Endothelial cell (in vitro differentiated cells): ENCODE data around the gene SMIM28. TPM values are rescaled to one million over a fixed set of nuclear protein-coding genes. Genes with fewer than 3 reads are reported as not detected.

Experiments
- DNase-seq: peaks from one replicate; pipeline ENCODE4 v3.0.0; 2021; ENCODE audit warnings: low spot score
- H3K27ac Mint-ChIP-seq: one replicate; pipeline ENCODE4 v1.8.0; 2021; ENCODE audit warnings: mixed read lengths, inconsistent platforms; ENCODE audit not compliant: unreplicated experiment
- H3K27me3 Mint-ChIP-seq: one replicate; pipeline ENCODE4 v1.8.0; 2021; ENCODE audit warnings: mild to moderate bottlenecking, moderate library complexity, mixed read lengths, inconsistent platforms; ENCODE audit not compliant: unreplicated experiment
- H3K36me3 Mint-ChIP-seq: one replicate; pipeline ENCODE4 v1.8.0; 2021; ENCODE audit warnings: mild to moderate bottlenecking, low read depth, mixed read lengths, inconsistent platforms; ENCODE audit not compliant: unreplicated experiment
- H3K4me1 Mint-ChIP-seq: one replicate; pipeline ENCODE4 v1.8.0; 2021; ENCODE audit warnings: mild to moderate bottlenecking, mixed read lengths, inconsistent platforms; ENCODE audit not compliant: unreplicated experiment
- H3K4me3 Mint-ChIP-seq: one replicate; pipeline ENCODE4 v1.8.0; 2021; ENCODE audit warnings: mild to moderate bottlenecking, mixed read lengths, inconsistent platforms; ENCODE audit not compliant: unreplicated experiment
- H3K9me3 Mint-ChIP-seq: one replicate; pipeline ENCODE4 v1.8.0; 2021; ENCODE audit warnings: mixed read lengths, inconsistent platforms; ENCODE audit not compliant: unreplicated experiment
- total RNA-seq: library from RNA; stranded (reverse); fragmentation: NEBNext Ultra II Directional; extraction: Animal tissue kit (Norgen Biotek cat#: 25700); gene quantifications from one replicate; pipeline ENCODE4 v1.2.1, GENCODE V29; 2021; ENCODE audit not compliant: unreplicated experiment
- TF ChIP-seq, protein P1 (sequence below): fragments of 200-600 bp; sonication (generic); IDR thresholded peaks from one replicate; pipeline ENCODE4 v1.5.0; 2021; ENCODE audit warnings: antibody characterized with exemption; ENCODE audit not compliant: unreplicated experiment

SMIM28 gene
- total RNA-seq, 1 donor from 2014 or later: not detected

DNA sequence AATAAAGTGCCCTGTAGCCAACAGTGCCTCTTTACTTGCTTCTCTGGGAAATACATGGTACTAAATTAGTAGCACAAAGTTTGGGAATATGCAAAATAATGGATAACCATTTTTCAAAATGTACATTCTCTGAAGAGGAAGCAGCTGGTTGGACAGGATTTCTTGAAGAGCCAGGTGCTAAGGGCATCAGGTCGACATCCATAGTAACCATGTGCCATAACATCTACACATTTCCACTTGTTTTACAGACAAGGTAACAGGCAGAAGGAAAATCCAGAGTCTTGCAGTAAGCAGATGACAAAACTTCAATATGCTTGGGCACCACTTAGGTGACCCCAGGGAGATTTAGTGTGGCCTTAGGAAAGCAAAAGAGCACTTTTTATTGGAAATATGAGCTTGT, 36.5 kb upstream of the SMIM28 start:
- H3K4me3 Mint-ChIP-seq: no peak overlapping the region
- H3K27ac Mint-ChIP-seq: no peak overlapping the region
- DNase-seq: no peak
- H3K9me3 Mint-ChIP-seq: no peaks in the 10 kb centered on the region
- TF ChIP-seq, protein P1, sequence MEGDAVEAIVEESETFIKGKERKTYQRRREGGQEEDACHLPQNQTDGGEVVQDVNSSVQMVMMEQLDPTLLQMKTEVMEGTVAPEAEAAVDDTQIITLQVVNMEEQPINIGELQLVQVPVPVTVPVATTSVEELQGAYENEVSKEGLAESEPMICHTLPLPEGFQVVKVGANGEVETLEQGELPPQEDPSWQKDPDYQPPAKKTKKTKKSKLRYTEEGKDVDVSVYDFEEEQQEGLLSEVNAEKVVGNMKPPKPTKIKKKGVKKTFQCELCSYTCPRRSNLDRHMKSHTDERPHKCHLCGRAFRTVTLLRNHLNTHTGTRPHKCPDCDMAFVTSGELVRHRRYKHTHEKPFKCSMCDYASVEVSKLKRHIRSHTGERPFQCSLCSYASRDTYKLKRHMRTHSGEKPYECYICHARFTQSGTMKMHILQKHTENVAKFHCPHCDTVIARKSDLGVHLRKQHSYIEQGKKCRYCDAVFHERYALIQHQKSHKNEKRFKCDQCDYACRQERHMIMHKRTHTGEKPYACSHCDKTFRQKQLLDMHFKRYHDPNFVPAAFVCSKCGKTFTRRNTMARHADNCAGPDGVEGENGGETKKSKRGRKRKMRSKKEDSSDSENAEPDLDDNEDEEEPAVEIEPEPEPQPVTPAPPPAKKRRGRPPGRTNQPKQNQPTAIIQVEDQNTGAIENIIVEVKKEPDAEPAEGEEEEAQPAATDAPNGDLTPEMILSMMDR: no peak
- no peaks in the 10 kb centered on the region for H3K36me3 Mint-ChIP-seq
- no peaks in the 10 kb centered on the region for H3K4me1 Mint-ChIP-seq
- no peaks in the 10 kb centered on the region for H3K27me3 Mint-ChIP-seq

DNA sequence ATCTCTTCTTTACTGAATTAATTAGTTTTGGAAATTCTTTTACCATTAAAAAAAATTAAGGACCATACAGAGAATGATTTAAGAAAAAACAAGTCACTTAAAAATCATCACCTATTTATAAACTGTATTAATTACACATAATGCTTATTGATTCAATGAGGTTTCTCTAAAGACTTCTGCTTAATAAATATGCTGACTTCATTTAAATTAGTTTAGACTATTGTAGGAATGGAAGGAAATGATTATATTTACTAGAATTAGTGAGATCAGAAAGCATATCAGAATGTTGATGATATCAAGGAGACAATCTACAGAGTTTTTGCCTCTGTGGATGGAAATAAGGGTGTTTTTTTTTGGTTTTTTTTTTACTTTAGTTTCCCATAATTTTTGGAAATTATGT, 34.6 kb upstream of the SMIM28 start:
- TF ChIP-seq, protein P1: no peak
- Mint-ChIP-seq H3K9me3 (no peaks in the 10 kb centered on the region), H3K27ac (no peak overlapping the region)

DNA sequence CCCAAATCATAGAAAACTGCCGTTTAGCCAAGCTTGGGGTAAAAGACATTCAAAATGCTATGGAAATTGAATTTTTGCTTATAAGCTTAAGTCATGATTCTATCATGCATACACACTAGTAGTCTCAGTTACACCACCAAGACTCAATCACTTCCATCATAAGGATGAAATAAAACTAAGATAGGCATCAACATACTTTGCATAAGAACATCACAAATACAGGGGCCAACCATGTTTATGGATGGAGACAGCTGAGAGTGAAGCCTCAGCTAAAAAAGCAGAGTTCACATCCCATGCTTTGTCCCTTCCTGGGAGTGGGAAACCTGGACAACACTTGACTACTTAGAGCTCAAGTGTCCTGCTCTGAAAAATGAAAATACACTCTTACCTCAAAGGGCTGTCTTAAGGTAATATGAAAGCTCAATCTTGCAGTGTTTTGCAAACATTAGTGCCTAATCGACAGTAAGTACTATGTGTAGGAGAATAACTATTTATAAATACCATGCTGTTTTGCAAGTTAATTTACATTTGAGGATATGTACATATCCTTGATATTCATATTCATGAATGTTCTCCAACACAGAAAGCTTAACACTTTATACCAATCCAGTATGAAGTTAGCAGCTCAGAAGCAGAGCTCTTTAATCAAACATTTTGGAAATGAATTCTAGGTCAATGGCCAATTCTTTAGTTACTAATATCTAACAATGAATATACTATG, 32.0 kb upstream of the SMIM28 start:
- Mint-ChIP-seq H3K9me3 (no peaks in the 10 kb centered on the region), H3K27me3 (no peaks in the 10 kb centered on the region), H3K27ac (no peak overlapping the region), H3K36me3 (no peaks in the 10 kb centered on the region), H3K4me3 (no peak overlapping the region), H3K4me1 (no peaks in the 10 kb centered on the region)
- TF ChIP-seq, protein P1: no peak
- no peak for DNase-seq

More for the DNA sequence above, 34.6 kb upstream of the SMIM28 start:
- Mint-ChIP-seq H3K27me3 (no peaks in the 10 kb centered on the region), H3K4me3 (no peak overlapping the region), H3K4me1 (no peaks in the 10 kb centered on the region), H3K36me3 (no peaks in the 10 kb centered on the region)
- no peak for DNase-seq

DNA sequence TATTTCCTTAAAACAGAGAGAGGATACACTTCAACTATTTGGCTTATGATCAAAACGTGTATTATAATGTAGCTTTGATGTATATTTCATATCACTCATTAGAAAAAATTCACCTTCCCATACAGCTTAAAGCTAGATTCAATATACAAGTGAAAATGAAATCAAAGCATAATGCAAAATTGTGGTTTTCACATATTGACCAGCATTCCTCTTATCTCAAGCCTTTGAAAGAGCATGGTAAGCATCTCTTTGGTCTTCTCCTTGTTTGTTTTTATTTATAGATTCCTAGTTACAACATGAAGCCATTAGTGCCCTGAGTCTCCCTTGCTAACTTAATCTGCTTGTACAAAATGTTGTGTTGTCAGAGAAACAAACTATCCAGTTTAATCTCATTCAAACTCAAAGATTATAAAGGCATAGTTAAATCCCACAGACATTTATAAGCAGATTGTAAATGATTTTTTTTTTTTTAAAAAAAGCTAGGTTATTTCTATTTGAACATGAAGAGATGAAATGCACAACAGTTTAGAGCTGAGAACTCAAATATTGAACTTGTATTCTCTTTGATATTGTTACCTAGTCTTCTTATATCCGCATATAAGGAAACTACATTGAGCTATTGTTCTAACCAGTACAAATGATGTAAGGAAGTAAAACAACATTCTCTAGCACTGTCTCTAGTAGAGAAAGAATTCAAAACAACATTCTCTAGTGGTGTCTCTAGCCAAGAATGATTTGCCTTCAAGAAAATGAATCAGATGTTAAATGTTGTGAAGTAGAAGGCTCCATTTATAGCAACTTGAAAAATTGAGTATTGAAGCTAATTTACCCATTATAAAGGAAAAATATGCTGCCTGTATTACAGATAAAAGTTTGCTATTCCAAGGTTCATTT, 31.2 kb upstream of the SMIM28 start:
- Mint-ChIP-seq H3K27ac (peak overlapping the region; percentile 49), H3K4me3 (no peak overlapping the region), H3K36me3 (no peaks in the 10 kb centered on the region), H3K9me3 (no peaks in the 10 kb centered on the region), H3K27me3 (no peaks in the 10 kb centered on the region), H3K4me1 (no peaks in the 10 kb centered on the region)
- DNase-seq: no peak
- TF ChIP-seq, protein P1: no peak

DNA sequence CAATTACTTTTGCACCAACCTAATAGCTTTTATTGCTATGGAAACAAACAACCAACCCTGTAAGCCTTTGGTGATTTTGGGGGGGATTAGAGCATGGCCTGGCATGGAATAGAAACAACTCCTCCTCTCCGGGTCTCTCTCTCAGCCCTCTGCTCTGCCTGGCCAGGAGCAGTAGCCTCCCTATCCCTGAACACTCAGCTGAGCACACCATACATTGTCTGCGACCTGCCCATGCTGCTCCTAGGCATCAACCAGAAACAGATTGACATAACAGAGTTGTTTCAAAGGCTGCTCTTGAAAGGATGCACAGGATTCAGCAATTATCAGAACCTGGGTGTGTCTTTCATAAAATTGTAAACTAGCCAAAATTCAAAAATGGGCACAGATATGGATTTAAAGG, 29.8 kb upstream of the SMIM28 start:
- DNase-seq: no peak
- Mint-ChIP-seq H3K27ac (no peak overlapping the region), H3K4me1 (no peaks in the 10 kb centered on the region)

More for the DNA sequence above, 29.8 kb upstream of the SMIM28 start:
- TF ChIP-seq, protein P1: no peak
- no peak overlapping the region for H3K4me3 Mint-ChIP-seq
- no peaks in the 10 kb centered on the region for H3K9me3 Mint-ChIP-seq
- no peaks in the 10 kb centered on the region for H3K36me3 Mint-ChIP-seq
- no peaks in the 10 kb centered on the region for H3K27me3 Mint-ChIP-seq
